RWPE1 (cell line): Measurements from ENCODE around the gene CASD1.

Source experiments
- CTCF ChIA-PET: fragments of 350-600 bp; sonication (Branson Sonifier 250); formaldehyde crosslinking; extraction: SDS; loops from one replicate; lab custom pipeline; 2021; lab: Yijun Ruan, JAX
- POLR2A ChIA-PET: fragments of 400-600 bp; formaldehyde crosslinking; extraction: SDS; loops from one replicate; lab custom pipeline; 2020; ENCODE audit warnings: antibody characterized with exemption; ENCODE audit not compliant: low non-redundant PET; lab: Yijun Ruan, JAX
- DNase-seq: peaks from one replicate; pipeline ENCODE4 v3.0.0; 2012; ENCODE audit warnings: low spot score
- H3K27ac ChIP-seq: fragments of 450-650 bp; 2 replicates; pipeline ENCODE4 v1.5.1; 2017
- CTCF ChIP-seq: fragments of 450-650 bp; conservative IDR thresholded peaks from 2 replicates; pipeline ENCODE4 v1.5.1; 2017; ENCODE audit warnings: low read depth, mild to moderate bottlenecking

Gene CASD1

GRCh38 chr7:94556028-94556427 lies 46.4 kb downstream of the CASD1 start:
- no peak for DNase-seq
- ChIA-PET POLR2A (no interaction called here), CTCF (interaction anchor here (0.6 kb wide), 1 partner anchor 97 kb away, joined by 6 read pairs; no protein-coding TSS in a partner anchor)
- TF ChIP-seq CTCF, result no peak
- no peak overlapping the region for H3K27ac ChIP-seq

GRCh38 chr7:94557215-94557614 lies 47.6 kb downstream of the CASD1 start:
- ChIA-PET POLR2A (no interaction called here), CTCF (no interaction called here)
- H3K27ac ChIP-seq, result no peak overlapping the region
- no peak for TF ChIP-seq CTCF
- no peak for DNase-seq

GRCh38 chr7:94559972-94560371 lies 50.4 kb downstream of the CASD1 start:
- H3K27ac ChIP-seq, result no peak overlapping the region
- CTCF ChIA-PET, result no interaction called here
- no peak for TF ChIP-seq CTCF
- POLR2A ChIA-PET, result no interaction called here
- no peak for DNase-seq

GRCh38 chr7:94561841-94562514 lies 52.4 kb downstream of the CASD1 start:
- no peak for TF ChIP-seq CTCF
- DNase-seq, result no peak
- no peak overlapping the region for H3K27ac ChIP-seq
- CTCF ChIA-PET, result no interaction called here
- POLR2A ChIA-PET, result no interaction called here

- TF ChIP-seq CTCF, result no peak
- ChIA-PET POLR2A (no interaction called here), CTCF (interaction anchor here (0.6 kb wide), 1 partner anchor 1882 kb away, joined by 6 read pairs; no protein-coding TSS in a partner anchor)
- H3K27ac ChIP-seq, result no peak overlapping the region
- no peak for DNase-seq
These were observed 52.9 kb downstream of the CASD1 start for GRCh38 chr7:94562525-94562924.

- TF ChIP-seq CTCF, result no peak
- ChIA-PET POLR2A (no interaction called here), CTCF (interaction anchor here (0.6 to 0.7 kb wide), 3 partner anchors 28 to 1125 kb away, joined by 3 to 7 read pairs (median 6); no protein-coding TSS in a partner anchor)
- no peak for DNase-seq
- H3K27ac ChIP-seq, result no peak overlapping the region
These were observed 55.8 kb downstream of the CASD1 start for GRCh38 chr7:94565247-94565894.
